A549 (cell line): Measurements from ENCODE around the gene ACTMAP. TPM values are rescaled to one million over a fixed set of nuclear protein-coding genes. Genes with fewer than 3 reads are reported as not detected.
"Not testable (repeated sequence)": the region's sequence is repeated elsewhere in the genome, so short reads cannot be mapped to it uniquely, and the experiment has no call there.

ENCODE experiments used
- ATAC-seq, 2 experiments: fragments of 200-7000 bp in 1 of 2; fragments of >200 bp in 1 of 2; cut with Nextera tagmentation in 1 of 2; cut with Tn5 transposase in 1 of 2; 3 replicates each; pipeline versions ENCODE4 v1.8.0 to v1.9.1; 2018 to 2020; ENCODE audit warnings: mild to moderate bottlenecking in 1 of 2, moderate library complexity in 1 of 2
- CTCF ChIA-PET: fragments of 300-600 bp; sonication (Branson Sonifier 250); formaldehyde crosslinking; extraction: SDS; loops from one replicate; lab custom pipeline; 2021; ENCODE audit warnings: antibody characterized with exemption, inconsistent platforms; lab: Yijun Ruan, JAX
- POLR2A ChIA-PET: fragments of 350-600 bp; formaldehyde crosslinking; extraction: SDS; loops from one replicate; lab custom pipeline; 2021; ENCODE audit warnings: antibody characterized with exemption, inconsistent platforms; lab: Yijun Ruan, JAX
- DNase-seq, 2 experiments: peaks; one replicate each; pipeline versions ENCODE4 v3.0.0 to v3.0.0-alpha.2; 2011 to 2016; ENCODE audit warnings: low read depth in 1 of 2, low spot score in 1 of 2
- FAIRE-seq: peaks from 2 replicates; lab custom pipeline; 2011; peaks lifted over from hg19 to GRCh38; lab: Jason Lieb, UNC
- H3K27ac ChIP-seq, 2 experiments: fragments of >200 bp; sonication (Bioruptor Twin); formaldehyde crosslinking; 3 replicates each; pipeline ENCODE4 v1.5.1; 2016 to 2017
- H3K4me1 ChIP-seq: fragments of >200 bp; sonication (Bioruptor Twin); formaldehyde crosslinking; 3 replicates; pipeline ENCODE4 v1.6.1; 2016
- H3K4me2 ChIP-seq: fragments of >200 bp; sonication (Bioruptor Twin); formaldehyde crosslinking; 3 replicates; pipeline ENCODE4 v1.6.1; 2016
- H3K4me3 ChIP-seq: fragments of >200 bp; sonication (Bioruptor Twin); formaldehyde crosslinking; 3 replicates; pipeline ENCODE4 v1.5.1; 2016
- H3K9me3 ChIP-seq: fragments of >200 bp; sonication (Bioruptor Twin); formaldehyde crosslinking; 3 replicates; pipeline ENCODE4 v1.6.1; 2016
- CBX2 ChIP-seq: fragments of 200-600 bp; sonication (generic); IDR thresholded peaks from 2 replicates; pipeline ENCODE4 v1.6.1; 2016; ENCODE audit warnings: low read depth, mild to moderate bottlenecking, borderline replicate concordance
- ELK1 ChIP-seq: fragments of 150-350 bp; IDR thresholded peaks from 2 replicates; pipeline ENCODE4 v1.6.1; 2014; ENCODE audit warnings: low read depth, mild to moderate bottlenecking, low read length
- FOSB ChIP-seq: fragments of 250-450 bp; sonication (Bioruptor Pico); IDR thresholded peaks from 2 replicates; pipeline ENCODE4 v1.5.0; 2020; ENCODE audit warnings: mild to moderate bottlenecking, moderate library complexity
- HOXB5 ChIP-seq: fragments of 250-450 bp; sonication (Bioruptor Pico); IDR thresholded peaks from 2 replicates; pipeline ENCODE4 v1.5.0; 2020; ENCODE audit warnings: mild to moderate bottlenecking, moderate library complexity
- JUN ChIP-seq, 2 experiments: fragments of >200 bp; sonication (Bioruptor Twin); formaldehyde crosslinking; IDR thresholded peaks; 2 replicates in 1 of 2; 3 replicates in 1 of 2; pipeline ENCODE4 v1.6.1; 2016 to 2017
- KDM1A ChIP-seq: fragments of 200-600 bp; sonication (generic); IDR thresholded peaks from 2 replicates; pipeline ENCODE4 v1.6.1; 2016; ENCODE audit warnings: low read depth, mild to moderate bottlenecking
- MAFK ChIP-seq: fragments of 450-650 bp; IDR thresholded peaks from 2 replicates; pipeline ENCODE4 v1.6.1; 2014; ENCODE audit not compliant: partially characterized antibody
- MAZ ChIP-seq: fragments of 150-350 bp; IDR thresholded peaks from 2 replicates; pipeline ENCODE4 v1.6.1; 2014; ENCODE audit warnings: antibody characterized with exemption, low read depth, low read length, borderline replicate concordance
- NPAS2 ChIP-seq: fragments of 250-450 bp; sonication (Bioruptor Pico); IDR thresholded peaks from 2 replicates; pipeline ENCODE4 v1.8.0; 2022; ENCODE audit warnings: mild to moderate bottlenecking, moderate library complexity, borderline replicate concordance
- PBX3 ChIP-seq: IDR thresholded peaks from 2 replicates; pipeline ENCODE4 v1.6.1; 2012
- POLR2AphosphoS2 ChIP-seq: conservative IDR thresholded peaks from 2 replicates; pipeline ENCODE4 v1.6.1; 2012; ENCODE audit warnings: low read length, improper control_type of control experiment, inconsistent platforms
- RARB ChIP-seq: fragments of 250-450 bp; sonication (Bioruptor Pico); IDR thresholded peaks from 2 replicates; pipeline ENCODE4 v1.8.0; 2021; ENCODE audit warnings: mild to moderate bottlenecking, moderate library complexity
- RFX5 ChIP-seq: fragments of 450-650 bp; IDR thresholded peaks from 2 replicates; pipeline ENCODE4 v1.7.1; 2014; ENCODE audit warnings: antibody characterized with exemption, mild to moderate bottlenecking, moderate library complexity
- ZNF302 ChIP-seq: fragments of 250-450 bp; sonication (Bioruptor Pico); IDR thresholded peaks from 2 replicates; pipeline ENCODE4 v1.9.0; 2021; ENCODE audit warnings: inconsistent platforms, mild to moderate bottlenecking, moderate library complexity
- WGBS: methylation state at CpG from one replicate; pipeline ENCODE4 v1.1.6; 2017; ENCODE audit errors: missing lambda C conversion rate; 5-methylcytosine and 5-hydroxymethylcytosine counted together
- polyA plus RNA-seq, 4 experiments: library from polyadenylated mRNA; depleted of rRNA in 3 of 4; stranded (reverse); fragments of >200 nt; fragmentation: RNase III in 1 of 4; extraction: RNeasy Plus Mini Kit Qiagen cat#74134 plus additional on column Dnase treatment in 1 of 4; gene quantifications; 2 replicates in 3 of 4; 3 replicates in 1 of 4; pipeline ENCODE4 v1.2.3, GENCODE V29; 2011 to 2017

Gene ACTMAP
- polyA plus RNA-seq, 2 of the 4 experiments (the other 2 are of a cell fraction): 7.8 to 14.8 TPM

GRCh38 chr19:40771101-40771862 lies 21.0 kb upstream of the ACTMAP start:
- not testable (repeated sequence) for H3K9me3 ChIP-seq, H3K27ac ChIP-seq, FAIRE-seq, H3K4me1 ChIP-seq, H3K4me3 ChIP-seq, H3K4me2 ChIP-seq
- ATAC-seq (peak; percentile 6 to 37; a peak in 3 of 6 replicates), DNase-seq (peak in 1 of 2 experiments; percentile 80)
- CTCF ChIA-PET: interaction anchor here (1.3 to 3.8 kb wide), 6 partner anchors 17 to 136 kb away, joined by 5 to 18 read pairs (median 7); partner anchors contain the start of gene EGLN2
- WGBS: 88% methylated on average over 10 of the region's 10 CpGs
- POLR2A ChIA-PET: interaction anchor here (1.7 kb wide), 1 partner anchor 21 kb away, joined by 4 read pairs; the partner anchor contains the start of gene ACTMAP
- peak; percentile 82 for TF ChIP-seq MAFK
- peak; percentile 60; the same call in 1 of the 2 replicates for TF ChIP-seq RFX5

GRCh38 chr19:40768869-40769268 lies 18.6 kb upstream of the ACTMAP start:
- no peaks in the 10 kb centered on the region for H3K4me1 ChIP-seq
- ChIA-PET POLR2A (interaction anchor here (2.2 kb wide), 1 partner anchor 9 kb away, joined by 7 read pairs; the partner anchor contains the start of gene RAB4B), CTCF (interaction anchor here (0.7 to 3.8 kb wide), 5 partner anchors 10 to 236 kb away, joined by 3 to 18 read pairs (median 3); no protein-coding TSS in a partner anchor)
- FAIRE-seq (no peak), ATAC-seq (peak; percentile 4 to 9; a peak in 2 of 6 replicates), DNase-seq (no peak)
- H3K4me2 ChIP-seq: no peak overlapping the region
- no peak overlapping the region for H3K4me3 ChIP-seq
- H3K9me3 ChIP-seq: peaks cover 2% of the 10 kb centered on the region; the same call in 1 of the 3 replicates
- TF ChIP-seq RARB (CRISPR knock-in tag) (no peak), FOSB (no peak), PBX3 (no peak), MAZ (no peak), NPAS2 (CRISPR knock-in tag) (no peak)
- 84% methylated on average over 5 of the region's 5 CpGs for WGBS
- no peak overlapping the region for H3K27ac ChIP-seq

- not testable (repeated sequence) for FAIRE-seq
- CTCF ChIA-PET: interaction anchor here (1.1 to 3.1 kb wide), 7 partner anchors 9 to 132 kb away, joined by 3 to 22 read pairs (median 4); partner anchors contain the start of genes EGLN2 and RAB4B
Observed at GRCh38 chr19:40766385-40766784, 16.1 kb upstream of the ACTMAP start.

GRCh38 chr19:40763963-40764362 lies 13.7 kb upstream of the ACTMAP start:
- ChIA-PET POLR2A (no interaction called here), CTCF (interaction anchor here (1.4 to 1.5 kb wide), 2 partner anchors 9 to 13 kb away, joined by 3 to 4 read pairs; no protein-coding TSS in a partner anchor)
- H3K27ac ChIP-seq: no peak overlapping the region
- ATAC-seq: no peak
- TF ChIP-seq ELK1 (no peak), KDM1A (no peak), PBX3 (no peak), HOXB5 (no peak), ZNF302 (CRISPR knock-in tag) (no peak), JUN (IDR thresholded peaks at IDR 0.05) (0 out of 5 replicates have a peak, but pooled peaks of 1 of the 2 experiments have one; percentile 28), CBX2 (no peak)
- H3K4me1 ChIP-seq: no peaks in the 10 kb centered on the region
- H3K4me2 ChIP-seq: no peak overlapping the region
- H3K9me3 ChIP-seq: no peaks in the 10 kb centered on the region
- 92% methylated on average over 10 of the region's 10 CpGs for WGBS
- H3K4me3 ChIP-seq: no peak overlapping the region
- no peak for DNase-seq
- FAIRE-seq: no peak

More at GRCh38 chr19:40766385-40766784, 16.1 kb upstream of the ACTMAP start:
- peak; percentile 47; the same call in 1 of the 2 replicates for TF ChIP-seq POLR2AphosphoS2
- H3K27ac ChIP-seq, H3K4me1 ChIP-seq, H3K4me2 ChIP-seq, ATAC-seq, H3K4me3 ChIP-seq, DNase-seq, H3K9me3 ChIP-seq: not testable (repeated sequence)
- POLR2A ChIA-PET: interaction anchor here (0.8 to 2.5 kb wide), 4 partner anchors 11 to 32 kb away, joined by 4 to 22 read pairs (median 8); partner anchors contain the start of genes ACTMAP, EGLN2, RAB4B and SNRPA
- 97% methylated on average over 13 of the region's 13 CpGs for WGBS
